GM19452 (cell line): ENCODE results near the gene VSX2.
"Not testable (repeated sequence)": the region's sequence is repeated elsewhere in the genome, so short reads cannot be mapped to it uniquely, and the experiment has no call there.

Source experiments
- ATAC-seq: cut with Tn5 transposase; IDR thresholded peaks from one replicate; pipeline ENCODE4 v1.9.1; 2021; ENCODE audit not compliant: unreplicated experiment

The VSX2 gene

GRCh38 chr14:74258764-74259035 lies 19.5 kb downstream of the VSX2 start:
- no peak for ATAC-seq

- no peak for ATAC-seq
Measured at GRCh38 chr14:74259513-74259912, 20.3 kb downstream of the VSX2 start.

- no peak for ATAC-seq
Measured at GRCh38 chr14:74260525-74261233, 21.4 kb downstream of the VSX2 start.

- ATAC-seq, result no peak
Measured at GRCh38 chr14:74261288-74261687, 22.0 kb downstream of the VSX2 start.

GRCh38 chr14:74262076-74262475 lies 22.8 kb downstream of the VSX2 start:
- ATAC-seq, result no peak

GRCh38 chr14:74263181-74263580 lies 23.9 kb downstream of the VSX2 start:
- no peak for ATAC-seq

- ATAC-seq, result no peak
Measured at GRCh38 chr14:74263921-74264320, 24.7 kb downstream of the VSX2 start.

- ATAC-seq, result no peak
Measured at GRCh38 chr14:74265301-74265965, 26.2 kb downstream of the VSX2 start.

- ATAC-seq, result no peak
Measured at GRCh38 chr14:74267588-74267987, 28.3 kb downstream of the VSX2 start.

- ATAC-seq, result not testable (repeated sequence)
Measured at GRCh38 chr14:74270382-74271177, 31.3 kb downstream of the VSX2 start.

- no peak for ATAC-seq
Measured at GRCh38 chr14:74271365-74271764, 32.1 kb downstream of the VSX2 start.

GRCh38 chr14:74275241-74275841 lies 36.1 kb downstream of the VSX2 start:
- ATAC-seq, result no peak

- no peak for ATAC-seq
Measured at GRCh38 chr14:74278080-74278479, 38.8 kb downstream of the VSX2 start.

GRCh38 chr14:74281069-74281468 lies 41.8 kb downstream of the VSX2 start:
- ATAC-seq, result no peak

GRCh38 chr14:74286736-74287135 lies 47.5 kb downstream of the VSX2 start:
- ATAC-seq, result no peak

GRCh38 chr14:74289801-74290200 lies 50.6 kb downstream of the VSX2 start:
- no peak for ATAC-seq

- no peak for ATAC-seq
Measured at GRCh38 chr14:74290415-74290814, 51.2 kb downstream of the VSX2 start.

- no peak for ATAC-seq
Measured at GRCh38 chr14:74292061-74292460, 52.8 kb downstream of the VSX2 start.

- no peak for ATAC-seq
Measured at GRCh38 chr14:74293606-74294005, 54.4 kb downstream of the VSX2 start.

- ATAC-seq, result no peak
Measured at GRCh38 chr14:74296037-74296467, 56.8 kb downstream of the VSX2 start.

- ATAC-seq, result no peak
Measured at GRCh38 chr14:74297986-74298385, 58.7 kb downstream of the VSX2 start.

GRCh38 chr14:74299061-74299545 lies 59.9 kb downstream of the VSX2 start:
- ATAC-seq, result no peak
